ENCODE results near the gene GNG13. TPM values are rescaled to one million over a fixed set of nuclear protein-coding genes. Genes with fewer than 3 reads are reported as not detected.

The GNG13 gene
- total RNA-seq, 4 donors from 2014 or later: not detected

- DNase-seq: no peak
- Histone ChIP-seq H3K36me3 (no peaks in the 10 kb centered on the region), H3K9me3 (no peaks in the 10 kb centered on the region), H3K4me3 (no peak overlapping the region), H3K27ac (no peak overlapping the region), H3K27me3 (no peaks in the 10 kb centered on the region), H3K4me1 (no peaks in the 10 kb centered on the region)
- TF ChIP-seq CTCF (IDR thresholded peaks at IDR 0.05) (no peak), POLR2A (IDR thresholded peaks at IDR 0.05) (no peak)
- intact Hi-C loops (cut with DNase I; ENCODE audit: low total_unique reads): no loop called here
Observed at GRCh38 chr16:794091-794822, 6.3 kb downstream of the GNG13 start.

GRCh38 chr16:793414-793813 lies 7.1 kb downstream of the GNG13 start:
- Histone ChIP-seq H3K27ac (no peak overlapping the region), H3K27me3 (no peaks in the 10 kb centered on the region), H3K9me3 (no peaks in the 10 kb centered on the region), H3K36me3 (no peaks in the 10 kb centered on the region), H3K4me3 (no peak overlapping the region), H3K4me1 (peaks cover 0 to 5% of the 10 kb centered on the region in 2 donors)
- DNase-seq: no peak
- TF ChIP-seq POLR2A (IDR thresholded peaks at IDR 0.05): no peak
- TF ChIP-seq CTCF (IDR thresholded peaks at IDR 0.05): no peak
- intact Hi-C loops (cut with DNase I; ENCODE audit: low total_unique reads): no loop called here

DNA sequence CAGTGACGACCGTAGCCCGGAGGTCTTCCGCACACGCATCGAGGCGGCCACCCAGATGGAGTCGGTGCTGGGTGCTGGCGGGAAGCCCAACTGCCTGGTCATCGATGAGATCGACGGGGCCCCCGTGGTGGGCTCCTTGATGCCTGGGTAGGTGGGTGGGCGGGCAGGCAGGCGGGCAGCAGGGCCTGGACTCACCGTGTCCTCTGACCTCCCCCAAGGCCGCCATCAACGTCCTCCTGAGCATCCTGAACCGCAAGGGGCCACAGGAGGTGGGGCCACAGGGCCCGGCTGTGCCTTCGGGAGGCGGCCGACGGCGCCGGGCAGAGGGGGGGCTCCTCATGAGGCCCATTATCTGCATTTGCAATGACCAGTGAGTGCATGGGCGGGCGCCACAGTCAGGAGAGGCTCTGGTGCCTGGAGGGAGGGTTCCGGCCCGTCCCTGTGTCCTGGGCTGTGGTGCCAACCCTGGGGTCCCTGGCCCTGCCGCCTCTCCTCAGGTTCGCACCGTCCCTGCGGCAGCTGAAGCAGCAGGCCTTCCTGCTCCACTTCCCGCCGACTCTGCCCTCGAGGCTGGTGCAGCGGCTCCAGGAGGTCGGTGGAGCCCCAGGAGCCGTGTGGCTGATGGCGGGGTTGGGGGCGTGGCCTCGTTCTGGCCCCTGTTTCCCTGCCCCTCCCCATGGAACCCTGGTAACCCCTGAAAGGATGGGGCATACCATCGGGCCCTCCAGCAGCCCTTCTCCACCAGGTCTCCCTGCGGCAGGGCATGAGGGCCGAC lies 8.1 kb downstream of the GNG13 start:
- H3K4me3 ChIP-seq: no peak overlapping the region
- no peaks in the 10 kb centered on the region for H3K36me3 ChIP-seq
- no peak for DNase-seq
- H3K4me1 ChIP-seq: peaks cover 0 to 10% of the 10 kb centered on the region in 2 donors
- no peaks in the 10 kb centered on the region for H3K9me3 ChIP-seq
- no peak for TF ChIP-seq CTCF (IDR thresholded peaks at IDR 0.05)
- no peak for TF ChIP-seq POLR2A (IDR thresholded peaks at IDR 0.05)
- intact Hi-C loops (cut with DNase I; ENCODE audit: low total_unique reads): no loop called here
- H3K27ac ChIP-seq: no peak overlapping the region
- no peaks in the 10 kb centered on the region for H3K27me3 ChIP-seq

DNA sequence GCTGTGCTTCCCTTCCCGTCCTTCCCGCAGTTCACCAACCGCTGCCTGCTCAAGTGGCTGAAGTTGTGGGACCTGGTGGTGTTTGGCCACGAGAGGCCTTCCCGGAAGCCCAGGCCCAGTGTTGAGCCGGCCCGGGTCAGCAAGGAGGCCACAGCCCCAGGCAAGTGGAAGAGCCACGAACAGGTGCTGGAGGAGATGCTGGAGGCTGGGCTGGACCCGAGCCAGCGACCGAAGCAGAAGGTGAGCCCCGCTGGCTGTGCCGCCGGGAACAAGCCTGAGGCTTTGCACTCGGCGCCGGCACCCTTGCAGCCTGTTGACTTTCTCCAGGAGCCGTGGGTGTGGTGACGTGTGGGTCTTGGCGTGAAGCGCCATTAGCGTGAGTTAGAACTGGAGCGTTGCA lies 9.4 kb downstream of the GNG13 start:
- no peak overlapping the region for H3K27ac ChIP-seq
- no peak for TF ChIP-seq CTCF (IDR thresholded peaks at IDR 0.05)
- TF ChIP-seq POLR2A (IDR thresholded peaks at IDR 0.05): no peak
- intact Hi-C loops (cut with DNase I; ENCODE audit: low total_unique reads): no loop called here
- no peak for DNase-seq
- H3K9me3 ChIP-seq: no peaks in the 10 kb centered on the region
- H3K27me3 ChIP-seq: no peaks in the 10 kb centered on the region
- H3K4me1 ChIP-seq: peaks cover 0 to 14% of the 10 kb centered on the region in 2 donors
- H3K4me3 ChIP-seq: no peak overlapping the region
- no peaks in the 10 kb centered on the region for H3K36me3 ChIP-seq

DNA sequence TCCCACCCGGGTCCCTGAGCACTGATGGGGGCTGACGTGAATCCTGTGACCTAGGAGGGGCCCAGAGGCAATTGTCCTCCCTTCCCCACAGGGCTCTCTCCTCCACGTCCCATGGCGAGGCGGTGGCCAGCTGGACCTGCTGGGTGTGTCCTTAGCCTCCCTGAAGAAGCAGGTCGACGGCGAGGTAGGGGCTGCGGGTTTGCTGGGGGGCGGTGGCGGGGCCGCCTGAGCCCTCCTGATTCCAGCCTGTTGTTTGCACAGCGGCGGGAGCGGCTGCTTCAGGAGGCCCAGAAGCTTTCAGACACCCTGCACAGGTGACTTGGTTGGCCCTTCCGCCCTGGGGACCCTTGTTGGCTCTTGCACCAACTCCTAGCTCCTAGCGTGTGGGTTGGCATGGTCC lies 10.4 kb downstream of the GNG13 start:
- intact Hi-C loops (cut with DNase I; ENCODE audit: low total_unique reads): no loop called here
- no peak for DNase-seq
- Histone ChIP-seq H3K27ac (no peak overlapping the region), H3K4me3 (no peak overlapping the region), H3K9me3 (no peaks in the 10 kb centered on the region), H3K4me1 (peaks cover 0 to 14% of the 10 kb centered on the region in 2 donors), H3K27me3 (no peaks in the 10 kb centered on the region), H3K36me3 (no peaks in the 10 kb centered on the region)
- no peak for TF ChIP-seq CTCF (IDR thresholded peaks at IDR 0.05)
- TF ChIP-seq POLR2A (IDR thresholded peaks at IDR 0.05): no peak
